Fibroblast of lung (primary cell): ENCODE data around the gene FGFBP2. TPM values are rescaled to one million over a fixed set of nuclear protein-coding genes. Genes with fewer than 3 reads are reported as not detected.

Source experiments
- DNase-seq, 2 donors: peaks; one replicate each; pipeline versions ENCODE4 v3.0.0 to v3.0.0-alpha.2; 2010; ENCODE audit warnings: low read depth in 2 of 2
- H2AFZ ChIP-seq: 2 replicates; pipeline ENCODE4 v1.5.1; 2012; ENCODE audit warnings: low read length, control low read depth, inconsistent platforms
- H3K27ac ChIP-seq: 2 replicates; pipeline ENCODE4 v1.5.1; 2011; ENCODE audit warnings: low read length, control low read depth; ENCODE audit not compliant: insufficient read depth
- H3K27me3 ChIP-seq: 2 replicates; pipeline ENCODE4 v1.5.1; 2011; ENCODE audit warnings: mild to moderate bottlenecking, low read length; ENCODE audit not compliant: control insufficient read depth, insufficient read depth
- H3K36me3 ChIP-seq: 2 replicates; pipeline ENCODE4 v1.5.1; 2011; ENCODE audit warnings: low read length; ENCODE audit not compliant: control insufficient read depth, insufficient read depth
- H3K4me1 ChIP-seq: 2 replicates; pipeline ENCODE4 v1.5.1; 2011; ENCODE audit warnings: low read length; ENCODE audit not compliant: control insufficient read depth, insufficient read depth; ENCODE audit errors: extremely low read depth
- H3K4me2 ChIP-seq: 2 replicates; pipeline ENCODE4 v1.5.1; 2011; ENCODE audit warnings: low read length, control low read depth; ENCODE audit not compliant: insufficient read depth; ENCODE audit errors: extremely low read depth
- H3K4me3 ChIP-seq, 4 experiments: fragments of 200-600 bp in 1 of 4; sonication (generic) in 1 of 4; replicated peaks in 1 of 4; 2 replicates each; pipeline ENCODE4 v1.5.1; 2011 to 2016; ENCODE audit warnings: low read length in 4 of 4, low read depth in 3 of 4, mild to moderate bottlenecking in 3 of 4, control low read depth in 2 of 4, inconsistent platforms in 1 of 4, mixed read lengths in 1 of 4; ENCODE audit not compliant: insufficient read depth in 1 of 4; ENCODE audit errors: control extremely low read depth in 1 of 4
- H3K79me2 ChIP-seq: 2 replicates; pipeline ENCODE4 v1.5.1; 2012; ENCODE audit warnings: mild to moderate bottlenecking, low read length, inconsistent platforms; ENCODE audit not compliant: control insufficient read depth, insufficient read depth
- H3K9ac ChIP-seq: 2 replicates; pipeline ENCODE4 v1.5.1; 2011; ENCODE audit warnings: mild to moderate bottlenecking, low read length, control low read depth; ENCODE audit not compliant: insufficient read depth
- H3K9me3 ChIP-seq: 2 replicates; pipeline ENCODE4 v1.5.1; 2012; ENCODE audit warnings: low read depth, low read length; ENCODE audit not compliant: control insufficient read depth, insufficient read depth
- H4K20me1 ChIP-seq: 2 replicates; pipeline ENCODE4 v1.5.1; 2011; ENCODE audit warnings: low read length; ENCODE audit not compliant: control insufficient read depth, insufficient read depth; ENCODE audit errors: extremely low read depth
- CTCF ChIP-seq, 2 donors: IDR thresholded peaks in 1 of 2; conservative IDR thresholded peaks in 1 of 2; 1 replicate in 1 of 2; 2 replicates in 1 of 2; pipeline ENCODE4 v1.5.1; 2011 to 2012; ENCODE audit warnings: low read length in 2 of 2, control low read depth in 1 of 2, inconsistent platforms in 1 of 2, low read depth in 1 of 2, mild to moderate bottlenecking in 1 of 2
- EZH2 ChIP-seq: IDR thresholded peaks from 2 replicates; pipeline ENCODE4 v1.5.1; 2012; ENCODE audit warnings: low read length, control low read depth, mild to moderate bottlenecking; ENCODE audit errors: missing control alignments
- polyA plus RNA-seq, 2 donors: library from polyadenylated mRNA; depleted of rRNA in 1 of 2; stranded (reverse) in 1 of 2; unstranded in 1 of 2; fragments of >200 nt; gene quantifications; 2 replicates each; pipeline ENCODE4 v1.2.1, GENCODE V29; 2011 to 2012; ENCODE audit warnings: missing spikeins in 1 of 2
- total RNA-seq: library from RNA; depleted of rRNA; stranded (reverse); fragments of >200 nt; gene quantifications from 2 replicates; pipeline ENCODE4 v1.2.1, GENCODE V29; 2014

FGFBP2 gene
- total and polyA plus RNA-seq, 2 donors (not counting 1 experiment from before 2014, with no cell fraction given): 0.09 TPM; not detected in 1

- Histone ChIP-seq H3K9me3 (no peaks in the 10 kb centered on the region), H3K9ac (no peak overlapping the region), H3K4me1 (no peaks in the 10 kb centered on the region), H3K27me3 (no peaks in the 10 kb centered on the region), H3K27ac (no peak overlapping the region), H3K4me2 (no peak overlapping the region), H4K20me1 (no peaks in the 10 kb centered on the region), H2AFZ (no peak overlapping the region), H3K36me3 (no peaks in the 10 kb centered on the region), H3K4me3 (no peak overlapping the region), H3K79me2 (no peaks in the 10 kb centered on the region)
- no peak for TF ChIP-seq CTCF (conservative IDR thresholded peaks at IDR 0.05 in 1 of 2, IDR thresholded peaks at IDR 0.05 in 1 of 2; ENCODE audit: low read depth in 1 of 2, low read length in 2 of 2)
- no peak for TF ChIP-seq EZH2
- DNase-seq: no peak
Measured at GRCh38 chr4:15963576-15963975, 601 bp upstream of the FGFBP2 start.

GRCh38 chr4:15961781-15962510 is 1.0 kb downstream of the FGFBP2 start:
- Histone ChIP-seq H3K4me2 (no peak overlapping the region), H3K4me1 (no peaks in the 10 kb centered on the region), H2AFZ (no peak overlapping the region), H3K36me3 (no peaks in the 10 kb centered on the region), H3K27ac (no peak overlapping the region), H3K4me3 (no peak overlapping the region), H3K9me3 (no peaks in the 10 kb centered on the region), H3K27me3 (no peaks in the 10 kb centered on the region), H3K79me2 (no peaks in the 10 kb centered on the region), H3K9ac (no peak overlapping the region), H4K20me1 (no peaks in the 10 kb centered on the region)
- TF ChIP-seq EZH2 (no peak), CTCF (conservative IDR thresholded peaks at IDR 0.05 in 1 of 2, IDR thresholded peaks at IDR 0.05 in 1 of 2; ENCODE audit: low read depth in 1 of 2, low read length in 2 of 2) (no peak)
- DNase-seq: no peak

- Histone ChIP-seq H2AFZ (no peak overlapping the region), H3K9me3 (no peaks in the 10 kb centered on the region), H3K4me2 (no peak overlapping the region), H3K79me2 (no peaks in the 10 kb centered on the region), H3K4me3 (no peak overlapping the region), H3K36me3 (no peaks in the 10 kb centered on the region), H3K4me1 (no peaks in the 10 kb centered on the region), H3K27ac (no peak overlapping the region), H4K20me1 (no peaks in the 10 kb centered on the region), H3K9ac (no peak overlapping the region), H3K27me3 (no peaks in the 10 kb centered on the region)
- TF ChIP-seq EZH2 (no peak), CTCF (conservative IDR thresholded peaks at IDR 0.05 in 1 of 2, IDR thresholded peaks at IDR 0.05 in 1 of 2; ENCODE audit: low read depth in 1 of 2, low read length in 2 of 2) (no peak)
- DNase-seq: no peak
Measured at GRCh38 chr4:15958562-15958961, 4.4 kb downstream of the FGFBP2 start.
